Jurkat, Clone E6-1 (cell line): Measurements from ENCODE around the gene SLX4.

ENCODE experiments used
- DNase-seq: peaks from one replicate; pipeline ENCODE4 v3.0.0-alpha.2; 2011; ENCODE audit warnings: low read depth, low spot score
- H3K4me3 ChIP-seq: 2 replicates; pipeline ENCODE4 v1.5.1; 2011; ENCODE audit warnings: mild to moderate bottlenecking, low read length, control low read depth, moderate library complexity

SLX4 gene

DNA sequence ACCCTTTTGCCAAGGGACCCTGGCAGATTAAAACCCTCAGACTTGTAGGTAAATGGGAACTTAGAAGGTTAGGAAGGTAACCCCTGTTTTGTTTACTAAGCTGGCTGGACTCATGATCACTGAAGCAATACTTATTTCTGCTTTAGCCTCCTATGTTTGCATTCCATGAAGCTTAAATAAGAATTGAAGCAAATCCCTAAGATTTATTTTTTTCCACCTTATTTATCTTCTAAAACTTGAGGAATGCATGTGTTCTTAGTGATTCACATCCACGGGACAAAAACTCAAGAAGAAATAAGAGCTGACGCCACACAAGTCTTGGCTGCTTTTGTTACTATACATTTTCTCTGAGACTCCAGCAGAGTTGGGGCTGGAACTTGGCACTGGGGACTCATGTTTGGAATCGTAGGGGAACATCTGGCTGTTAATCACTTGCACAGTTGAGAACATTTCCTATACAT, 75.1 kb downstream of the SLX4 start:
- DNase-seq, result no peak
- H3K4me3 ChIP-seq, result no peak overlapping the region

DNA sequence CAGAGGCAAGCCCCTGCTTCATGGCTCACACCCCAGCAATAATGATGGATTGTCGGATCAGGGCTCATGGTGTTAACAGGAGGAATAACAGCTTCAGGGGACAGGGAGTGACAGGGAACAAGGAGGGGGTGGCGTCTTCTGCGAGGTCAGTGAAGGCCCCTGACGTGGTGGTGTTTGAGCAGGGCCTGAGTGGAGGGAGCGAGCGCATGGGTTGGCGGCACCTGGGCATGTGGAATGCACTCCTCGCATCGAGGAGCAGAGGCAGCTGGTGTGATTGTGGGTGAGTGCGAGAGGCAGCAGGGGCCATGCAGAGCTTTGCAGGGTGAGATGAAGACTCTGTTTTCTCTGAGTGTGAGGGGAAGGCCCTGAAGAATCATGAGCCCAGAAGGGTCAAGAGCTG, 77.3 kb downstream of the SLX4 start:
- DNase-seq, result no peak
- no peak overlapping the region for H3K4me3 ChIP-seq

- no peak for DNase-seq
- no peak overlapping the region for H3K4me3 ChIP-seq
Measured at GRCh38 chr16:3532741-3533140, 78.7 kb downstream of the SLX4 start.
